PFSK-1 (cell line): ENCODE results near the gene MYO1A.

Source experiments
- FOXP2 ChIP-seq: optimal IDR thresholded peaks from 2 replicates; pipeline ENCODE3; 2011; ENCODE audit warnings: borderline replicate concordance, control low read depth, inconsistent platforms; ENCODE audit not compliant: insufficient read depth; ENCODE audit errors: extremely low read length, extremely low read depth
- POLR2AphosphoS5 ChIP-seq: IDR thresholded peaks from 2 replicates; pipeline ENCODE4 v1.6.1; 2012; ENCODE audit warnings: low read depth, mild to moderate bottlenecking, control low read depth, low read length, moderate library complexity
- REST ChIP-seq, 2 experiments: IDR thresholded peaks; 2 replicates each; pipeline versions ENCODE4 v1.6.1 to v1.8.0; 2011 to 2012; ENCODE audit warnings: low read depth in 2 of 2, low read length in 2 of 2, control low read depth in 1 of 2, inconsistent platforms in 1 of 2, mild to moderate bottlenecking in 1 of 2, moderate library complexity in 1 of 2; ENCODE audit not compliant: insufficient read depth in 1 of 2
- SIN3A ChIP-seq: IDR thresholded peaks from 2 replicates; pipeline ENCODE4 v1.6.1; 2012; ENCODE audit warnings: mild to moderate bottlenecking, low read length, moderate library complexity, borderline replicate concordance; ENCODE audit not compliant: insufficient read depth
- TAF1 ChIP-seq: IDR thresholded peaks from 2 replicates; pipeline ENCODE4 v1.6.1; 2012; ENCODE audit warnings: low read length, control low read depth, borderline replicate concordance; ENCODE audit not compliant: insufficient read depth

Gene MYO1A

GRCh38 chr12:57048423-57049118 lies 1.4 kb downstream of the MYO1A start:
- TF ChIP-seq FOXP2 (no peak), SIN3A (no peak), REST (IDR thresholded peaks at IDR 0.05; ENCODE audit: insufficient read depth in 1 of 2, low read depth in 2 of 2, low read length in 2 of 2) (no peak), TAF1 (no peak), POLR2AphosphoS5 (no peak)

- TF ChIP-seq SIN3A: no peak
- TF ChIP-seq REST (IDR thresholded peaks at IDR 0.05; ENCODE audit: insufficient read depth in 1 of 2, low read depth in 2 of 2, low read length in 2 of 2): no peak
- no peak for TF ChIP-seq TAF1
- TF ChIP-seq POLR2AphosphoS5: no peak
- TF ChIP-seq FOXP2: no peak
These were observed 1.9 kb downstream of the MYO1A start for GRCh38 chr12:57047981-57048380.

GRCh38 chr12:57046947-57047890 lies 2.7 kb downstream of the MYO1A start:
- TF ChIP-seq FOXP2 (no peak), TAF1 (no peak), SIN3A (no peak), POLR2AphosphoS5 (no peak), REST (IDR thresholded peaks at IDR 0.05; ENCODE audit: insufficient read depth in 1 of 2, low read depth in 2 of 2, low read length in 2 of 2) (no peak)

GRCh38 chr12:57046086-57046791 lies 3.7 kb downstream of the MYO1A start:
- TF ChIP-seq SIN3A (no peak), FOXP2 (no peak), TAF1 (no peak), POLR2AphosphoS5 (no peak), REST (IDR thresholded peaks at IDR 0.05; ENCODE audit: insufficient read depth in 1 of 2, low read depth in 2 of 2, low read length in 2 of 2) (no peak)
